Measurements from ENCODE around the gene MTOR. TPM values are rescaled to one million over a fixed set of nuclear protein-coding genes. Genes with fewer than 3 reads are reported as not detected.

MTOR gene
- total RNA-seq, 1 donor from 2014 or later, result 23.6 TPM

DNA sequence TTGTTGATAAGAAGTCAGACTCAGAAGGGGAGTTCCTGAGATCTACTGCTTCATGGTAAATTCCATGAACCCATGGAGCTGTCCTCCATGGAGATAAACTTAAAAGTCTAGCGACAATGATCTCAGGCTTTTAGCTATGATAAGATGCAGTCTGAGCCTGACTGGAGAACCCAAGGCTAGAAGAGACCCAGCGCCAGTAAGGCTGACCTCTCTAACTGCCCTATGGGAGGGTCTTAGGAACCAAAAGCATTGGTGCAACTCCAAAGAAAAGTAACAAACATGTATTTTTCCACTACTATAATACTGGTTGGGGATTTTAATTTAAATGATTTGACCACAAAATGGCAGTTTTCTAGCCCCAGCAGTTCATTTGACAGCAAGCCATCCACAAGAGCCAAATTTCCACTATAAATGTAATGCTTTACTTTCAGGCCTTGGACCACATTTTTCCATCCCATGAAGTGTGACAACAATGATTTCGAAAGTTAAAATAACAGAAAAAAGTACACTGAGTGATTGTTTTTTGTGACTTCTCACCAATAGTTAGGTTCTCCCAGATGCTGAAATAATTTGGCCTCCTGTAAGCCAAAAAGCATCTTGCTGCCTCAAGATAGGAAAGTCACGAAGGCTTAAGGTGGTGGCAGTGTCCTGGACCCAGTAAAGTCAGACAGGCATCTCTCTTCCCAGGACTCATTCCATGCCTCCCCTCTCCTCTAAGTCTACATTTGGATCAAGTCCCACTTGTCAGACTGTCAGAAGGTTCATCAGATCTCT is 119.5 kb downstream of the MTOR start:
- Histone ChIP-seq H3K9me3 (no peaks in the 10 kb centered on the region), H3K27ac (no peak overlapping the region), H3K4me1 (peaks cover 8% of the 10 kb centered on the region), H3K27me3 (no peaks in the 10 kb centered on the region), H3K36me3 (peaks cover 0 to 40% of the 10 kb centered on the region in 2 donors), H3K4me3 (no peak overlapping the region)
- intact Hi-C loops (cut with DNase I), result no loop called here
- TF ChIP-seq, protein P1, sequence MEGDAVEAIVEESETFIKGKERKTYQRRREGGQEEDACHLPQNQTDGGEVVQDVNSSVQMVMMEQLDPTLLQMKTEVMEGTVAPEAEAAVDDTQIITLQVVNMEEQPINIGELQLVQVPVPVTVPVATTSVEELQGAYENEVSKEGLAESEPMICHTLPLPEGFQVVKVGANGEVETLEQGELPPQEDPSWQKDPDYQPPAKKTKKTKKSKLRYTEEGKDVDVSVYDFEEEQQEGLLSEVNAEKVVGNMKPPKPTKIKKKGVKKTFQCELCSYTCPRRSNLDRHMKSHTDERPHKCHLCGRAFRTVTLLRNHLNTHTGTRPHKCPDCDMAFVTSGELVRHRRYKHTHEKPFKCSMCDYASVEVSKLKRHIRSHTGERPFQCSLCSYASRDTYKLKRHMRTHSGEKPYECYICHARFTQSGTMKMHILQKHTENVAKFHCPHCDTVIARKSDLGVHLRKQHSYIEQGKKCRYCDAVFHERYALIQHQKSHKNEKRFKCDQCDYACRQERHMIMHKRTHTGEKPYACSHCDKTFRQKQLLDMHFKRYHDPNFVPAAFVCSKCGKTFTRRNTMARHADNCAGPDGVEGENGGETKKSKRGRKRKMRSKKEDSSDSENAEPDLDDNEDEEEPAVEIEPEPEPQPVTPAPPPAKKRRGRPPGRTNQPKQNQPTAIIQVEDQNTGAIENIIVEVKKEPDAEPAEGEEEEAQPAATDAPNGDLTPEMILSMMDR (IDR thresholded peaks at IDR 0.05), result no peak
- no peak for TF ChIP-seq POLR2AphosphoS5 (IDR thresholded peaks at IDR 0.05; ENCODE audit: insufficient read depth in 1 of 2, low read depth in 1 of 2)
- TF ChIP-seq POLR2A (IDR thresholded peaks at IDR 0.05), result no peak
- DNase-seq (ENCODE audit: extremely low spot score in 2 of 2), result no peak

DNA sequence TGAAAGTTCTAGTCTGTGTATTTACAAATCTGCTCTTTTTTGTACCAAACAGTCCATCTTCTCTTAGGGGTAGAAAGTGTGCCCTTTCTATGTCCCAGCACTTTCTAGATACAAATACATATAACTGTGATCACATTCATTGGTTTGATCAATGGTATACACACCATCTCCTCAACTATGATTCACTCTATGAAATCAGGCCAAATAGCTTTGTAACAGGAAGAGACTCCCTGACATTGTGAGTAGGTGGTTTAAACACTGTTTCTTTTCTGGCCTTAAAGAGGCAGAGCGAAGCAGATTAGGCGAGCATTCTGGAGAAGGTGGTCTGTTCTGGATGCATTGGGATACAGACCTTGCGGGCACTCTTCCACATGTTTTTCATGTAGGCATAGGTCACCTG is 123.4 kb downstream of the MTOR start:
- Histone ChIP-seq H3K4me3 (no peak overlapping the region), H3K27me3 (no peaks in the 10 kb centered on the region), H3K36me3 (peaks cover 0 to 25% of the 10 kb centered on the region in 2 donors), H3K9me3 (no peaks in the 10 kb centered on the region), H3K27ac (no peak overlapping the region), H3K4me1 (peaks cover 25% of the 10 kb centered on the region)
- no peak for DNase-seq (ENCODE audit: extremely low spot score in 2 of 2)
- intact Hi-C loops (cut with DNase I), result no loop called here
- TF ChIP-seq POLR2AphosphoS5 (IDR thresholded peaks at IDR 0.05; ENCODE audit: insufficient read depth in 1 of 2, low read depth in 1 of 2) (no peak), POLR2A (IDR thresholded peaks at IDR 0.05) (no peak)
- TF ChIP-seq, protein P1 (IDR thresholded peaks at IDR 0.05), result no peak

DNA sequence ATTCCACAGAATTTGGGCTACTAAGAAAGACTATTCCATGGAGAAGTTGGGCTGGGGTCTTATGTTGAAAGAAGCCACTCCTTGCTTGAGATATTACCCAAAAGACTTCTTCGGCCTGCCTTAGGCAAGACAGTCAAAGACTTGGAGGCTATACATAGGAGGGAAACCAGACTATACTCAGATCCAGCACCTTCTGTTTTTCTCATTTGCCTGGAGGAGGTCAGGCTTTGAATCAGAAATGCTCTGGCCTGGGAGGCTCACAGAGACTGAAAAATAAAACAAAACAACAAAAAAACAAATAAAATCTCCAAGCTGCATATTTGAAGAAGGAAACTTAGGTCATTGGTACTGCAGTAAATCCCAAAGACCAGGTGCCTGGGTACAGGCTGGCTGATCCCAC is 124.3 kb downstream of the MTOR start:
- Histone ChIP-seq H3K4me1 (peaks cover 31% of the 10 kb centered on the region), H3K36me3 (peaks cover 0 to 28% of the 10 kb centered on the region in 2 donors), H3K9me3 (no peaks in the 10 kb centered on the region), H3K4me3 (no peak overlapping the region), H3K27me3 (no peaks in the 10 kb centered on the region), H3K27ac (no peak overlapping the region)
- intact Hi-C loops (cut with DNase I), result no loop called here
- TF ChIP-seq POLR2A (IDR thresholded peaks at IDR 0.05) (no peak), POLR2AphosphoS5 (IDR thresholded peaks at IDR 0.05; ENCODE audit: insufficient read depth in 1 of 2, low read depth in 1 of 2) (no peak)
- no peak for DNase-seq (ENCODE audit: extremely low spot score in 2 of 2)

DNA sequence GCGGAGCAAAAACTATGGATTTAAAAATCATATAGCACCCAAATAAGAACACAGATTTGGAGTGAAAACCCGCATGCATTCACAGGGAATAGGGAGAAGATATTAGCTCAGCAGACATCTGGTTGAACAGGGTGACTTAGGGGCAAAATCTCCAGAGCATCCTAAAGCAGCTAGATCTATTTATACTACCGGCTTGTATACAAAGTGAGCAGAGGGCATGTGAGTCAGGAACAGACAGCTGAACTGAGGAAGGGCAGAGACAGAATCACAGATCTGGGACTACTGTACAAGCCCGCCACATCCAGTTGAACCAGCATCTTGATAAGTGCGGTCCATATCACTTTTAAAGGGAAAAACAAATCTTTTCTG is 127.5 kb downstream of the MTOR start:
- Histone ChIP-seq H3K36me3 (peaks cover 0 to 48% of the 10 kb centered on the region in 2 donors), H3K27me3 (no peaks in the 10 kb centered on the region), H3K4me1 (peaks cover 31% of the 10 kb centered on the region), H3K4me3 (no peak overlapping the region), H3K9me3 (no peaks in the 10 kb centered on the region), H3K27ac (no peak overlapping the region)
- intact Hi-C loops (cut with DNase I), result no loop called here
- no peak for DNase-seq (ENCODE audit: extremely low spot score in 2 of 2)
- no peak for TF ChIP-seq POLR2AphosphoS5 (IDR thresholded peaks at IDR 0.05; ENCODE audit: insufficient read depth in 1 of 2, low read depth in 1 of 2)
- no peak for TF ChIP-seq POLR2A (IDR thresholded peaks at IDR 0.05)
- TF ChIP-seq, protein P1 (IDR thresholded peaks at IDR 0.05), result no peak

DNA sequence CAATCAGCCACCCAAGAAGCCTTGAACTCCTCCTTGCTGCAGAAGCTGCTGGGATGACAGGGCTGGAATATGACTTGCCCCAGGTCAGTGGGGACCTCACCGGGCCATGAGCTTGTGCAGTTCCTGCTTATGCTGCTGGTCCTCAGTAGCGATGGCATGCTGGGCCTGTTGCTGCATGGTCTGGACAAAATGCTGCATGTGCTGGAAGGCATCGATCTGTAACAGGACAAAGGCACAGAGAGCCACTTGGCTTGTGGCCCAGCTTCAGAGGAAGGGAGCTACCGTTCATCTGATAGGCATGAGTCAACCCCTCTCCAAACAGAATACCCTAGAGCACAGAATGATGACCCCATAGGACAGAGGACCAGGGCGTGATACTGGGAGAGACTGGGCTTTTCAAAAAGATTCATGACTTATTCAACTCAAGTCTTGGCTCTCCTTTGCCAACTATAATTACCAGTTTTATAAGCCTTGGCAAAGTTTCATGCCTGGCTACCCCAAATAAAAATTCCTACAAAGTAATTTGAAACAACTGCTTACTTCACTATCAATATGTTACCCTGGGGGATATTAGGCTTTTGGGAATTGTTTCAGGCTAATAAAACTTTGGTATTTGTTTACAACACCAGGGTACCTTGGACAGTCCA is 128.0 kb downstream of the MTOR start:
- Histone ChIP-seq H3K9me3 (no peaks in the 10 kb centered on the region), H3K4me1 (peaks cover 26% of the 10 kb centered on the region), H3K4me3 (no peak overlapping the region), H3K27me3 (no peaks in the 10 kb centered on the region), H3K36me3 (peaks cover 0 to 49% of the 10 kb centered on the region in 2 donors), H3K27ac (peak overlapping the region; percentile 21)
- no peak for TF ChIP-seq POLR2AphosphoS5 (IDR thresholded peaks at IDR 0.05; ENCODE audit: insufficient read depth in 1 of 2, low read depth in 1 of 2)
- TF ChIP-seq, protein P1 (IDR thresholded peaks at IDR 0.05), result no peak
- TF ChIP-seq POLR2A (IDR thresholded peaks at IDR 0.05), result no peak
- no peak for DNase-seq (ENCODE audit: extremely low spot score in 2 of 2)
- intact Hi-C loops (cut with DNase I), result no loop called here

All from vagina (tissue), 2 donors.